AG08396 (cell line): ENCODE measurements around the gene HDGFL2.
A peak's percentile ranks its signal among the peaks of the same experiment; 100 is the strongest.
"Not testable (repeated sequence)": the region's sequence is repeated elsewhere in the genome, so short reads cannot be mapped to it uniquely, and the experiment has no call there.

ENCODE experiments used
- DNase-seq: peaks from one replicate; pipeline ENCODE4 v3.0.0; 2012; ENCODE audit warnings: low spot score, mixed read lengths

HDGFL2 gene

DNA sequence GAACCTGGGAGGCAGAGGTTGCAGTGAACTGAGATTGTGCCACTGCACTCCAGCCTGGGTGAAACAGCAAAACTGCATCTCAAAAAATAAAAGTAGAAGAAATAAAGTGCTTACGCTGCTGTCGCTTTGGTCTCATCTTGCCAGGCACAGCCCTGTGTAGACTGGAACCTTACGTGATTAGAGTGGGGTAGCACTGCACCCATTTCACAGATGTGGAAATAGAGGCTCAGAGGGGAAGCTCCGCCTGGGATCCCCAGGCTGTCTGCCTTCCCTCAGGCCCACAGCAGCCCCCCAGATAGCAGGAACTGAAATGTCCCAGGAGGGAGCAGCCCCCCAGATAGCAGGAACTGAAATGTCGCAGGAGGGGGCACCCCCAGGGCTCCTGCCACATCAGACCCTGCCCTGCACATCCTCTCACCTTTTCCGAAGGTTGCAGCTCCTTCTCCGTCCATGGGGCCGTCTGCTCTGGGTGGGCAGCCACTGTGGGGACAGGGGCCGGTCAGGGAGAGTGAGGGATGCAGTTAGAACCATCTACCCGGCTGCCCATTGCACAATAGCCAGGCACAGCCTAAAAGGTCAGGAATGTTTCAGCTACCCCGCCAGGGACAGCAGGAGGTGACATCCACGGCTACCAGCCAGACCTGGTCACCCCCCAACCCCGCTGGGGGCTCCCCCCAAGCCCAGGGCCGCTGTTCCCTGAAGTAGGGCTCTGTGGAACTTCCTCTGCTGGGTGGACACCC lies 44.3 kb downstream of the HDGFL2 start:
- DNase-seq, result no peak

DNA sequence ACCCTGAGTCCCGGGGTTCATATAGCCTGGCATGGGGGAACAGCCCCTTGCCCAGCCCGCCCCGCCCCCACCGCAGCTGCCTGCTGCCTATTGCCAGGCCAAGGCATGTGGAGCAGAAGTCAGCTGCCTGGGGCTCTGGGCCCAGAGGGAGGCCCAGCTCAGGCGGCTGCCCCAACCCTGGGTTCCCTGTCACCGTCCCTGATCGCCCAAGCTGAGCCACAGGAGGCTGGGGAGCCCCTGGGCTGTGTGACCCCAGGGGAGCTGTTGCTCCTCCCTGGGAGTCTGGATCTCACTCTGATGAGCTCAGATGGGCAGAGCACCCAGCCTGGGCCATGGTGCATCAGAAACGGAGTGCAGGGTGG lies 44.8 kb downstream of the HDGFL2 start:
- DNase-seq, result no peak

DNA sequence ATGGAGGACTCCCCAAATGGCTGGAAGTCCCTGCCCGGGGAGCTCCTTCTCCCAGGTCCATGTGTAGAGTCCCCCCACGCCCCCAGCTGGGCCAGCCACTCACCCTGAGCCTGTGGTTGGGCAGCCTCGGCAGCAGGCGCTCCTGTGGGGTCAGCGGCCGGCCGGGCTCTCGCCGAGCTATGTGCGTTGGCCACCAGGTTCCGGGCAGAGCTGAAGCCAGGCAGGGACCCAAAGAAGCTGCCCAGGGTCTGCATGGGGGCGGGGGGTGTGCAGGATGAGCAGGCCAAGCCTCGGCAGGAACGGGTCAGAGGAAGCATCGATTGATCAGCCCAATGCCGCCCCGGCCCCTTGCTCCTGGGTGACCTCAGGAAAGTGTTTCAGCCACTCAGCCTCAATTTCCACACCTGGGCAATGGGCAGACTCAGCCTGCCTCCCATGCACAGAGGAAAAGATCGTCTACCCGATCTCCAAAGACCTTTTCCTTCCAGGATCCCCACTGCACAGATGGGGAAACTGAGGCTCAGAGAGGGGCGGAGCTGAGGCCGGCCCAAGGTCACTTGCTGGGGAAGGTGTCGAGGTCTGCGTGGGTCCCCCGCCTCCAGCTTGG lies 45.5 kb downstream of the HDGFL2 start:
- DNase-seq, result no peak

DNA sequence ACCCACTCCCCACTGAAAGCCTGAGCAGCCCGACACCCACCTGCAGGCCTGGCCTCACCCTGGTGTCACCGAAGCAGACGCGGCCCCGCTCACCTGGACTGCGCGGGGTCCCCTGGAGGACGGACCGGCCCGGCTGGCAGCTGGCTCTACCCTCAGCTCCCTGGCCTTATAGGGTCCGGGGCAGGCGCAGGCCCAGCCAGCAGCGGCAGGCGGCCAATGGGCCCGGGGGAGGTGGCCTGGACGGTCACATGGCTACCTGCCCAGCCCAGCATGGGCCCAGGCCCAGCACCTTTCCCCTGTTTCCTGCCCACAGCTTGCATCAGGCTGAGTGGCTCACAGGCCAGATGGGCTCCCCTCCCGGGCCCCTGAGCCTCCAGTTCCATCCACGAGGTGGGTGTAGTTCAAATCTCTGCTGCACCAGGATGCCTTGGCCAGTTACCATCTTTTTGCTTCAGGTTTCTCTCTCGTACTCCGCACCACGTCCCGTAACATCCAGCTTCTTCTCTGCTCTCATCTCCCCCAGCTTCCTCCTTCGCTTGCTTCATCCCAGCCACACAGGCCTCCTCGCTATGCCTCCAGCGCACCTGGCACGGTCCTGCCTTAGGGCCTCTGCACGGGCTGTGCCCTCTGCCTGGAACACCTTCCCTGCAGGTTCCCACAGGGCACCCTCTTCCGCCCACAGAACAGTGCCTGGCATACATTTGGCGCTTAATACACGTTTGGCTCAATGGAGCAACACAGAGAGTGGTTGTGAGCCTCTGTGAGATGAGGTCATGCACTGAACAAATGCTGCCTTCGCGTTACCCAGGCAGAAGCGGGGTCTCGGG lies 46.5 kb downstream of the HDGFL2 start, which contains the start of gene PLIN4:
Gene PLIN4 (minus strand): TSS at position 142 of the 827 bp plus-strand sequence. CDS start 214 bp downstream, outside the sequence.
- peak; percentile 56 for DNase-seq

DNA sequence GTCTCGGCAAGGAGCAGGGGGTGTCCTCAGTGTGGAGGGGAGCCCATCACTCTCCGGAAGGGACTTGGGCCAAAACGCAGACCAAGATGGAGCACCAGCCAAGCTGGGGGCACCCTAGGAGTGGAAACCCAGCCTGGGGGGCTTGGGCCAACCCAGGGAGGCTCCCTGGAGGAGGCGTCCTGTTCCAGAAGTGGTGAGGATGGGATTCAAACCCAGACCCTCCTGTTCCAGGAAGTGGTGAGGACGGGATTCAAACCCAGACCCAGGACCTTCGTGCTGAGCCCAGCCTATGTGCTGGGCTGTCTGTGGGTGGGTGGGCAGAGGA lies 47.0 kb downstream of the HDGFL2 start:
- DNase-seq, result no peak

DNA sequence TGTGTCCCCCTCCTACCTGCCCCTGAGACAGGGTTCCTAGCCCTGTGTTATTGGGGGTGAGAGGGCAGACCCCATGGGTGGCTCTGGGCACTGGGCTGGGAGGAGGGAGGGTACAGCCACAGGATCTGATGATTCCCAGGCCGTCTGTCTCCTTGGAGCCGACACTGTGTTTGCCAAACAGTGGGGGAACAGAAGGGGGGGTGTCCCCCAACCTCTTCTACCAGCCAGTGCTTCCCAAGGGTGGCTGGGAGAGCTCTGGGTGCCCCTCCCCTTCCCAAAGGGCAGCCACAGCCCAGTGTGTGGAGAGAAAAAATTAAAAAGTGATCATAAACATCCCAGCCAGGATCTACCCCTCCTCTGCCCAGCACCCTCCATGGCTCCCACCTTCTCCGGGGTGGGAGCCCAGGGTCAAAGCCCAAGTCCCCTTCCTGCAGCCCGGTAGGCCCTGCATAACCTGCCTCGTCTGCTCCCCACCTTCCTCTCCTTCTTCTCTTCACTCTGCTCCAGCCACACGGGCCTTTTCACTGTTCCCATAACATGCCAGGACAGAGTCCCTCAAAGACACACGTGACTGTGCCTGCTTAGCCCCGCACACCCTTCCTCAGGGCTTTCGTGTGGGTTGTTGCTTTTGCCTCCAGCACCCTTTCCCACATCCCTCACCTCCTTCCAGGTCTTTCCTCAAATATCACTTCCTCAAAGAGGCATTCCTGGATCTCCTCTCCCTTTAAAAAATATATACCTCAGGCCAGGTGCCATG lies 47.6 kb downstream of the HDGFL2 start:
- DNase-seq, result no peak

DNA sequence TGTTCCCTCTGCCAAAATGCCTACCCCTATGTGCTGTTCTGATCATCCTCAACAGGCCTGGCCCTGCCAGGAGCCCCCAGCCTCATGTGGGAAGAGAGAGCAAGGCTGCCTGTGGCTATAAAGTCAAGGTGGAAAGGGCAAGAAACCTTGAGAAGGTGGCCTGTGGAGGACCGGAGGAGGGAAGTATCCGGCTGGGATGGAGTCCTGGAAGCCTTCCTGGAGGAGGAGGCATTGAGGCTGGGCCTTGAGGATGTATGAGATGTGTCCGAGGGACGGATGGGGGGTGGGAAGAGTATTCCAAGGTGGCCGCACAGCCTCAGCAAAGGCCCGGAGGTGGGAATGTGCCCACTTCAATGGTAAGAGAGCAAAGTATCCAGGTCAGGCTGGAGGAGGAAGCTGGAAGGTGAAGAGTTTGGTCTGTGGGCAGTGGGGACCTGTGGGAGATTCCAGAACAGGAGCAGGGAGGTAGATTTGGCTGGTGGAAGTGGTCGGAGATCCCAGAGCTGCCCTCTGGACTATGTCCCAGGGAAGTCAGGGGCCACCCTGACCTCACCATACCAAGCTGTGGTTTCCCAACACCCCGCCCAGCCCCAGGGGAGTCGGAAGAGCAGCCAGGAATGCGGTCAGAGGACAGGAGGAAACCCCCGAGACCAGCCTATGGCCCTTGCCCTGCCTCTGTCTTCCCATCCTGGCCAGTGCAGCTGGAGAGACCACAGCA lies 49.2 kb downstream of the HDGFL2 start:
- DNase-seq, result no peak

DNA sequence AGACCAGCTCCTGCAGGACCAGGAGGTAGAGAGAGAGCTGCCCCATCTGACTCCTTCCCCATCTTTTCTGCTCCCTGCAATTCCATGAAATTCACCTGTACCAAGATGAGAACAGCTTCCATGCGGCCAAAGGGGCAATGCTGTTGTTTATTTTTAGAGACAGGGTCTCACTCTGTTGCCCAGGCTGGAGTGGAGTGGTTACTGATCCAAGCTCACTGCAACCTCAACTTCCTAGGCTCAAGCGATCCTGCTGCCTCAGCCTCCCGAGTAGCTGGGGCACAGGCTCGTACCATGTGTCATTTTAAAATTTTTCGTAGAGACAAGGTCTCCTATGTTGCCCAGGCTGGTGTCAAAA lies 49.8 kb downstream of the HDGFL2 start:
- no peak for DNase-seq

DNA sequence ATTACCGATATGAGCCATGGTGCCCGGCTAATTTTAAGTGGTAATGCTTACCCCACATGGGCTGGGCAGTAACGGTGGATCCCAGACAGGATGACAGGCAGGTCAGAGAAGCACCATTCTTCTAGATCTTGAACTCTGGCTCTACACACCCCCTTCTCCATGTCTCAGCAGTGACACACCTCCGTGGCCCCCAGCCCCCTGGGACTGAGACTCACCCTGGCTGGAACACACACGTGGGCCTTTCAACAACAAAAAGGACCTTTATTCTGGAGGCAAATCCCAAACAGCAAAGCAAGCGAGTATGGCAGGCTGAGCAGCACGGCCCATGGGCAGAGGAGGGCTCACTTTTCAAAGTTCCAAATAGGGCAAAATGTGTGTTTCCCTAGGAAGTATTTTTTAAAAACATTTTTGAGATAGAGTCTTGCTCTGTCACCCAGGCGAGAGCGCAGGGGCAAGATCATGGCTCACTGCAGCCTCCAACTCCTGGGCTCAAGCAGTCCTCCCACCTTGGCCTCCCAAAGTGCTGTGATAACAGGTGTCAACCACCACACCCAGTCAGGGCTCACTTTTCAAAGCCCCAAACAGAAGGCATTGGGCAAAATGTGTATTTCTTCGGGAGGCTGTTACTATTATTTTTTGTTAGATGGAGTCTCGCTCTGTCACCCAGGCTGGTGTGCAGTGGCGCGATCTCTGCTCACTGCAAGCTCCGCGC lies 50.4 kb downstream of the HDGFL2 start:
- no peak for DNase-seq

DNA sequence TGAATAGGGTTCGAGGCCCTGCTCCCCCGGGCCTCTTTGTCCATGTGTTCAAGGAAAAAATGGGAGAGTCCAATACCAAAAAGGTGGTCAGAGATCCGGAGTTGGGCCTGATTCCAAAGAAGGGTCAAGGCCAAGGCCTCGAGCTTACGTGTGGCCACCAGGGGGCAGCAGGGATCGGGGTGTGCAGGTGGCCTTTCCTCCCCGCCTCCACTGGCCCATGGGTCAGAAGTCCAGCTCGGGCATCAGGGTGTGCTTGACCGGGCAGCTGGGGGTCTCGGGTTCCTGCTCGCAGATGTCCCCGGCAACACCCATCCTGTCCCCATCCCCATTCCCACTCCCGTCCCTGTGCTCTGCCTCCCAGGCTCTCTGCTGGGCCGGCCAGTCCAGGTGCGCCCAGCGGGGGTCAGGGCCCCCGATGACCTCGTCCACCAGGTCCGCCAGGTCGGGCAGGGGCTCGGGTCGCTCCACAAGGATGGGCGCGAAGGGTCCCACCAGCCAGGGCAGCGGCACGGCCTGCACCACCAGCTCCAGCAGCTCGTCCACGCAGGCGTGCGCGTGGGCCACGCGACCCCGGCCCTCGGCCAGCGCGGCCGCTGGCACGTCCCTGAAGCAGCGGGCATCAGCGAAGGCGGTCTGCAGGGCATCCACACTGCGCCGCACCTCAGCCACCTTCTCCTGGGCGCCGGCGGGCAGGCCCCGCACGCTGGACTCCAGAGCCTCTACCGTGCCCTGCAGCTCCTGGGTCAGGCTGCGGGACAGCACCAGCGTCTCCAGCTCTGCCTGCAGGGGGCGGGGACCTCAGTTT lies 51.4 kb downstream of the HDGFL2 start:
- peak; percentile 75 for DNase-seq

DNA sequence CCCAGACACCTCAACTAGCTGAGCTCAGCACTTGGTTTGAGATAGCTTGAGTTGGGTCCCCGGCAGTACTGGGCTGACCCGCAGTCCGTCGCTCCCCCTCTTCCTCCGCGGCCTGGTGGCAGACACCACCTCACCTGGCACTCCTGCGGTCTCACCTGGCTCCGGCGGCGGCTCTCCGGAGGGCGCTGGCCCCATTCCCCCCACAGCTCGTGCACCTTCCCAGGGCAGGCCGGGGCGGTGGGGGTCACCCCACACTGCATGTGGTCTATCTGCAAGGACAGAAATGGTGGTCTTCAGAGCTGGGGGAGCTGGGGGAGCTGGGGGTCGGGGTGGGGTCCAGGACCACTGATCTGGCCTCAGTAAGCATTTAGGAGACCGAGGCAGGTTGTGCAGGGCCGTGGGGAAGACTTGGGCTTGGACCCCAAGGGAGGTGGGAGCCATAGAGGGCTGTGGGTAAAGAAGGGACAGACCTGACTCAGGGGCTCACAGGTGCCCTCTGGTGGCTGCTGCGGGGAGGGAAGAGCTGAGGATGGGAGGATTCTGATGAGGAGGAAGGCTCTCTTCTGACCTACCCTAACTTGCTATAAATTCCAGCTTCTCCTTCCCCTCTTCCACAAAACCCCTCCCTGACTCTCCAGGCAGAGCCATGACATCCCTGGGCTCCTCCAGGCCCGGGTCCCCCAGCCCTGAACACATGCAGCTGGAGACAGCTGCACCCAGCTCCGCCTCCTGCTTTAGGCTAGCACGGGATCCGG lies 52.9 kb downstream of the HDGFL2 start:
- DNase-seq, result peak; percentile 78

DNA sequence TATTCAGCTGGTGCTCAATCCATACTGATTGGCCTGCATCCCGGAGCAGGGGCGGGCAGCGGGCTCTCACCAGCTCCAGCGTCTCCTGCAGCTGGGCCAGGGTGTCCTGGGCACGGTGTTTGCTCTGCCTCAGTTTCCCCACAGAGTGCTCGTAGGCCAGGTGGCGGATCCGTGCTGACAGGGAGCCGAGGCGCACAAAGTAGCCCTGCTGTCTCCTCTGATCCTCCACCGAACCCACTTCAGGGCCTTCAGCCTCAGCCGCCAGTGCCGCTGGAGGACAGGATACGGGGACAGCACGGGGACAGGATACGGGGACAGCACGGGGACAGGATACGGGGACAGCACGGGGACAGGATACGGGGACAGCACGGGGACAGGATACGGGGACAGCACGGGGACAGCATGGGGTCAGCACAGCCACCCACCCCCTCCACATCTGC lies 53.5 kb downstream of the HDGFL2 start:
- no peak for DNase-seq

DNA sequence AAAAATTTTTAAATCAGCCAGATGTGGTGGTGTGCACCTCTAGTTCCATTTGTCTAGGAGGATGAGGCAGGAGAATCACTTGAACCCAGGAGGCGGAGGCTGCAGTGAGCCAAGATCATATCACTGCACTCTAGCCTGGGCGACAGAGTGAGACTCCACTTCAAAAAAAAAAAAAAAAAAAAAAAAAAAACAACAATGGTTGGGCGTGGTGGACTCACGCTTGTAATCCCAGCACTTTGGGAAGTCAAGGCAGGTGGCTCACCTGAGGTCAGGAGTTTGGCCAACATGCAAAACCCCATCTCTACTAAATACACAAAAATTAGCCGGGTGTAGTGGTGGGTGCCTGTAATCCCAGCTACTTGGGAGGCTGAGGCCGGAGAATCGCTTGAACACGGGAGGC lies 55.3 kb downstream of the HDGFL2 start:
- DNase-seq, result not testable (repeated sequence)

DNA sequence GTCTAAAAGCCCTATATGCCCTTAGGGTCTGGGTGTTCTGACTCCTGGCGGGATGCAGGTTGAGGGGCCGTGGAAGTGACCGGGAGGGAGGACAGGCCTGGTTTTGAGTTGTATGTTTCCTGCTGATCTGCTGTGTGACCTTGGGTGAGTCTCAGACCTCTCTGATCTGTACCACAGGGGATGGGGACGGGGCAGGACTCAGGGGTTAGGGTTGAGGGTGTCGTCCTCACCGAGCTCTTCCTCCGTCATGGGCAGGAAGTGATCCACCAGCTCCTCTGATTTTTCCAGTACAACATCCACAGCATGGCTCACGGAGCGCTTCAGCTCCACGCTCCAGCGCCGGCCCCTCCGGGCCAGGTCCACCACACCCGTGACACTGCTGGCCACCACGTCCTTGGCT lies 56.7 kb downstream of the HDGFL2 start:
- DNase-seq, result no peak

DNA sequence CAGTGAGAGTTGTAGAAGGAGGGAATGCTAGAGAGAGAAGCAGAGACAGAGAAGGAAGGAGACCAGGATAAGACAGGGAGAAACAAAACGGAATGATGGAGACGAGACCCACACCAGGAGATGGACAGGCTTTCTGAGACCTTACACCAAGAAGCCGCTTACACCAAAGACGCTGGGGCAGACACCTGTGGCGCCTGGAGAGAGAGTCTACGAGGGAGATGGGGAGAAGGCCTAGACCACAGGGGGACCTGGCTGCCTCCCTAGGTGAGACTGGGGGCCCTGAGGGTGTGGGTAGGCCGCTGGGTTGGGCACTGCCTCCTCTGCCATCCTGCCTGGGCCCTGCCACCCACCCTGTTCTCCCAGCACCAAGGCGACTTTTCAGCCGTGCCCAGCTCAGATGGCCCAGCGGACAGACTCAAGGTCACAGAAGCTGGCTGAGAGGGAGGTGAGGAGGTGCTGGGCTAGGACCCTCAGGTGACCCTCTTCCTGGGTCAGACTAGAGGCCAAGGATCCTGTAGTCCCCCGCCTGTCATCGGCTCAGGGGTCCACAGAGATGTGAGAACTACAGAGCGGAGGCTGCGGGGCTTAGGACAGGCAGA lies 57.9 kb downstream of the HDGFL2 start:
- no peak for DNase-seq

DNA sequence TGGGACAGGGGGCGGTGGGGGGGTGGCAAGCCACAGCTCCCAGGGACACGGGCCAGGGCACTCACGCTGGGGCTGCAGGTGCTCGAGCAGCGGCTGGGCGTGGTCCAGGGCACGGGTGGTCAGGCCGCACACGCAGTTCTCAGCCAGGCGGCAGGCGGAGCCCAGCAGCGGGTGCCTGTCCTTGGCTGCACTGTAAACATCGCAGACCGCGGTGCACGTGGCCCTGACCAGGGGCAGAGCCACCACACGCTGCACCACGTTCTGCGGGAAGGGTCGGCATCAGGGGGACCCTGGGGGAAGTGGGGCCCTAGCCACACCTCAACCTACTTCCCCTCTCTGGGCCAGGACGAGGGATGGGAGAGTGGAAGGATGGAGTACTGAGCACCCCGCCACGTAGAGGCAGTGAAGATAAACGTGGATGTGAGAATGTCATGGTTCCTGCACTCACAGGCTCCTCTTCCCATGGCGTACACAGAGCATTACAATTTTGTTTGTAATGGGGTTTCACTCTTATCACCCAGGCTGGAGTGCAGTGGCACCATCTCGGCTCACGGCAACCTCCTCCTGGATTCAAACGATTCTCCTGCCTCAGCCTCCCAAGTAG lies 59.6 kb downstream of the HDGFL2 start:
- no peak for DNase-seq

DNA sequence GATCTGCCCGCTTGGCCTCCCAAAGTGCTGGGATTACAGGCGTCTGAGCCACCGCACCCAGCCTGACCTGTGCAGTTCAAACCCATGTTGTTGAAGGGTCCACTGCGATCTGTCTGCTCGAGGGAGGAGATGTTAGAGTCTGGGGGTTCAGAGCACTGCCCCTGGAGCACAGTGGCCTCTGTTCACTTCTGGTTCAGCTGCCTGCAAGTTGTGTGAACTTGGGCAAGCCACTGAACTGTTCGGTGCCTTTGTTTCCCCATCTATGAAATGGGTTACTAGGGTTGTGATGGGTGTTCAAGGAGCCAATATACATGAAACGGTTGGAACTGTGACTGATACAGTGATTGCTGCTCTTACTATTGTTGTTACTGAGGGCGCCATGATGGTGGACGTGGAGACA lies 61.2 kb downstream of the HDGFL2 start:
- no peak for DNase-seq

DNA sequence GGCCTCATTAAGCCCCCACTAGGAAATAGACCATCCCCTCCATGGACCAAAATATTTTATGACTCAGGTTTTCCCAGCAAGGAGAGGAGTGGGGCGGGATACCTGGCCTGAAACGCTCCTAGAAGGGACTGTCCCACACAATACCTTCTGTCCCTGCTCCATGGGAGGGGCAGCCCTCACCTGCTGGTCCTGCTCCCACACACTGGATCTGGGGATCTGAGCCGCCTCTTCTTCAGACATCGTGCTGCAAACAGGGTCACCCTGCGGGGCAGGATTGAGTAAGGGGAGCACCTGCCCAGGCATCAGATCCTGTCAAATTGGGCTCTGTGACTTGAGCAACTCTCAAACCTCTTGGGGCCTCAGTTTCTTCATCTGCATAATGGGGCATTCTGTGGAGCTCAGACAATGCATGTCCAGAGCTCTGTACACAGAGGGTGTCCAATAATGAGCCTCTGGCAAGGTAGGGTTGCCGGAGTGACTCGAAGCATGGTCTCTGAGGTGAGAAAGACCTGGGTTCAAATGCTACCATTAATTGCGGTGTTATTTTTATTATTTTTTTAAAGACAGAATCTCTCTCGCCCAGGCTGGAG lies 61.8 kb downstream of the HDGFL2 start:
- no peak for DNase-seq
